ENCODE data around the gene IGFN1.

- TF ChIP-seq CTCF (IDR thresholded peaks at IDR 0.05) (no peak), EP300 (IDR thresholded peaks at IDR 0.05) (no peak)
Observed at GRCh38 chr1:201183753-201184152, 6.9 kb upstream of the IGFN1 start.
